Fibroblast of lung (primary cell): ENCODE results near the gene PASD1. TPM values are rescaled to one million over a fixed set of nuclear protein-coding genes. Genes with fewer than 3 reads are reported as not detected.

Source experiments
- DNase-seq, 2 donors: peaks; one replicate each; pipeline versions ENCODE4 v3.0.0 to v3.0.0-alpha.2; 2010; ENCODE audit warnings: low read depth in 2 of 2
- H2AFZ ChIP-seq: 2 replicates; pipeline ENCODE4 v1.5.1; 2012; ENCODE audit warnings: low read length, control low read depth, inconsistent platforms
- H3K27ac ChIP-seq: 2 replicates; pipeline ENCODE4 v1.5.1; 2011; ENCODE audit warnings: low read length, control low read depth; ENCODE audit not compliant: insufficient read depth
- H3K27me3 ChIP-seq: 2 replicates; pipeline ENCODE4 v1.5.1; 2011; ENCODE audit warnings: mild to moderate bottlenecking, low read length; ENCODE audit not compliant: control insufficient read depth, insufficient read depth
- H3K36me3 ChIP-seq: 2 replicates; pipeline ENCODE4 v1.5.1; 2011; ENCODE audit warnings: low read length; ENCODE audit not compliant: control insufficient read depth, insufficient read depth
- H3K4me1 ChIP-seq: 2 replicates; pipeline ENCODE4 v1.5.1; 2011; ENCODE audit warnings: low read length; ENCODE audit not compliant: control insufficient read depth, insufficient read depth; ENCODE audit errors: extremely low read depth
- H3K4me2 ChIP-seq: 2 replicates; pipeline ENCODE4 v1.5.1; 2011; ENCODE audit warnings: low read length, control low read depth; ENCODE audit not compliant: insufficient read depth; ENCODE audit errors: extremely low read depth
- H3K4me3 ChIP-seq, 4 experiments: fragments of 200-600 bp in 1 of 4; sonication (generic) in 1 of 4; replicated peaks in 1 of 4; 2 replicates each; pipeline ENCODE4 v1.5.1; 2011 to 2016; ENCODE audit warnings: low read length in 4 of 4, low read depth in 3 of 4, mild to moderate bottlenecking in 3 of 4, control low read depth in 2 of 4, inconsistent platforms in 1 of 4, mixed read lengths in 1 of 4; ENCODE audit not compliant: insufficient read depth in 1 of 4; ENCODE audit errors: control extremely low read depth in 1 of 4
- H3K79me2 ChIP-seq: 2 replicates; pipeline ENCODE4 v1.5.1; 2012; ENCODE audit warnings: mild to moderate bottlenecking, low read length, inconsistent platforms; ENCODE audit not compliant: control insufficient read depth, insufficient read depth
- H3K9ac ChIP-seq: 2 replicates; pipeline ENCODE4 v1.5.1; 2011; ENCODE audit warnings: mild to moderate bottlenecking, low read length, control low read depth; ENCODE audit not compliant: insufficient read depth
- H3K9me3 ChIP-seq: 2 replicates; pipeline ENCODE4 v1.5.1; 2012; ENCODE audit warnings: low read depth, low read length; ENCODE audit not compliant: control insufficient read depth, insufficient read depth
- H4K20me1 ChIP-seq: 2 replicates; pipeline ENCODE4 v1.5.1; 2011; ENCODE audit warnings: low read length; ENCODE audit not compliant: control insufficient read depth, insufficient read depth; ENCODE audit errors: extremely low read depth
- EZH2 ChIP-seq: IDR thresholded peaks from 2 replicates; pipeline ENCODE4 v1.5.1; 2012; ENCODE audit warnings: low read length, control low read depth, mild to moderate bottlenecking; ENCODE audit errors: missing control alignments
- polyA plus RNA-seq, 2 donors: library from polyadenylated mRNA; depleted of rRNA in 1 of 2; stranded (reverse) in 1 of 2; unstranded in 1 of 2; fragments of >200 nt; gene quantifications; 2 replicates each; pipeline ENCODE4 v1.2.1, GENCODE V29; 2011 to 2012; ENCODE audit warnings: missing spikeins in 1 of 2
- total RNA-seq: library from RNA; depleted of rRNA; stranded (reverse); fragments of >200 nt; gene quantifications from 2 replicates; pipeline ENCODE4 v1.2.1, GENCODE V29; 2014
- TF ChIP-seq, protein P1 (sequence below), 2 donors: IDR thresholded peaks in 1 of 2; conservative IDR thresholded peaks in 1 of 2; 1 replicate in 1 of 2; 2 replicates in 1 of 2; pipeline ENCODE4 v1.5.1; 2011 to 2012; ENCODE audit warnings: low read length in 2 of 2, control low read depth in 1 of 2, inconsistent platforms in 1 of 2, low read depth in 1 of 2, mild to moderate bottlenecking in 1 of 2

PASD1 gene
- total and polyA plus RNA-seq, 2 donors (not counting 1 experiment from before 2014, with no cell fraction given) = not detected

DNA sequence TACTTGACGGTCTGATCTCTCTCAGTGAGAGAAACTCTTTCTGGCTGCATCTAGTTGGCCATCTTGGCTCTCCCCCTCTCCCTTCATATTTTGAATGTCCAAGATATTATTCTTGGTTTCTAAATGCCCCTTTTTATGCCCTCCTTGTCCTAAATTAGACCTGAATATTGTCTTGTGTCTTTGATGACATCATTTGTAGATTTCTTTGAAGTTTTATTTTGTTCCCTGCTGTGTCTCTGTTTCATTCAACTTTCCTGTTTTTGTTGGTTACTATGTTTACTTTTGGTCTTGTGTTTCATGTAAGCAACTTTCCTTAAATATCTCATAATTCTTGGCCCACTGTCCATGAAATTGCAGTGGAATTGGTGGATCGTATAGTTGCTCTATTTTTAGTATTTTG lies 46.1 kb upstream of the PASD1 start:
- no peaks in the 10 kb centered on the region for H4K20me1 ChIP-seq
- DNase-seq = no peak
- no peaks in the 10 kb centered on the region for H3K4me1 ChIP-seq
- H3K4me2 ChIP-seq = no peak overlapping the region
- H3K4me3 ChIP-seq = no peak overlapping the region
- H3K27ac ChIP-seq = no peak overlapping the region
- no peaks in the 10 kb centered on the region for H3K36me3 ChIP-seq
- H3K9ac ChIP-seq = no peak overlapping the region
- TF ChIP-seq EZH2 = no peak
- TF ChIP-seq, protein P1, sequence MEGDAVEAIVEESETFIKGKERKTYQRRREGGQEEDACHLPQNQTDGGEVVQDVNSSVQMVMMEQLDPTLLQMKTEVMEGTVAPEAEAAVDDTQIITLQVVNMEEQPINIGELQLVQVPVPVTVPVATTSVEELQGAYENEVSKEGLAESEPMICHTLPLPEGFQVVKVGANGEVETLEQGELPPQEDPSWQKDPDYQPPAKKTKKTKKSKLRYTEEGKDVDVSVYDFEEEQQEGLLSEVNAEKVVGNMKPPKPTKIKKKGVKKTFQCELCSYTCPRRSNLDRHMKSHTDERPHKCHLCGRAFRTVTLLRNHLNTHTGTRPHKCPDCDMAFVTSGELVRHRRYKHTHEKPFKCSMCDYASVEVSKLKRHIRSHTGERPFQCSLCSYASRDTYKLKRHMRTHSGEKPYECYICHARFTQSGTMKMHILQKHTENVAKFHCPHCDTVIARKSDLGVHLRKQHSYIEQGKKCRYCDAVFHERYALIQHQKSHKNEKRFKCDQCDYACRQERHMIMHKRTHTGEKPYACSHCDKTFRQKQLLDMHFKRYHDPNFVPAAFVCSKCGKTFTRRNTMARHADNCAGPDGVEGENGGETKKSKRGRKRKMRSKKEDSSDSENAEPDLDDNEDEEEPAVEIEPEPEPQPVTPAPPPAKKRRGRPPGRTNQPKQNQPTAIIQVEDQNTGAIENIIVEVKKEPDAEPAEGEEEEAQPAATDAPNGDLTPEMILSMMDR (conservative IDR thresholded peaks at IDR 0.05 in 1 of 2, IDR thresholded peaks at IDR 0.05 in 1 of 2; ENCODE audit: low read depth in 1 of 2, low read length in 2 of 2) = no peak
- H3K79me2 ChIP-seq = no peaks in the 10 kb centered on the region
- H3K9me3 ChIP-seq = no peaks in the 10 kb centered on the region
- H3K27me3 ChIP-seq = no peaks in the 10 kb centered on the region
- no peak overlapping the region for H2AFZ ChIP-seq

- Histone ChIP-seq H3K27ac (no peak overlapping the region), H3K27me3 (no peaks in the 10 kb centered on the region), H3K36me3 (no peaks in the 10 kb centered on the region), H3K9ac (no peak overlapping the region), H3K9me3 (no peaks in the 10 kb centered on the region), H3K79me2 (no peaks in the 10 kb centered on the region), H4K20me1 (no peaks in the 10 kb centered on the region), H3K4me3 (no peak overlapping the region), H3K4me1 (no peaks in the 10 kb centered on the region), H3K4me2 (no peak overlapping the region), H2AFZ (no peak overlapping the region)
- TF ChIP-seq EZH2 = no peak
- TF ChIP-seq, protein P1 (conservative IDR thresholded peaks at IDR 0.05 in 1 of 2, IDR thresholded peaks at IDR 0.05 in 1 of 2; ENCODE audit: low read depth in 1 of 2, low read length in 2 of 2) = no peak
- no peak for DNase-seq
Measured at GRCh38 chrX:151523351-151523750, 40.1 kb upstream of the PASD1 start.

DNA sequence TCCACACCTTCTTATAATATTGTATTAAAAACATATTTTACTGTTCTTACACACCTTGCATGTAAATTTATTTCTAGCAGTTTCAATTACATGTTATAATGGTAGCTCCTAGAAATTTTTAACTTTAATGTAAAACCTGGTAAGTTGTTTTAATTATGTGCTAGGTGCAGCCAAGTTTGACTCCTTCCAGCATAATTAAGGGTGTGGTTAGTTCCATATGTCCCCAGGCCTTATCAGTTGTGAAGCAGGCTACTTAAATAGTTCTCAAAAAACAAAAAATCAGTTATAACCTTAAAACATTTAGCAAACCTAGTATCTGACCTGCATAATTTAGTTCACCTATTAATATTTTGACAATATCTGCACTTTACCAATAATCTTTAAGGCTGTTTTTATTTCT lies 26.9 kb upstream of the PASD1 start:
- Histone ChIP-seq H2AFZ (no peak overlapping the region), H3K4me3 (no peak overlapping the region), H3K27me3 (no peaks in the 10 kb centered on the region), H3K9me3 (no peaks in the 10 kb centered on the region), H3K4me2 (no peak overlapping the region), H3K4me1 (no peaks in the 10 kb centered on the region), H3K36me3 (no peaks in the 10 kb centered on the region), H3K79me2 (no peaks in the 10 kb centered on the region), H3K27ac (no peak overlapping the region), H4K20me1 (no peaks in the 10 kb centered on the region), H3K9ac (no peak overlapping the region)
- DNase-seq = no peak
- no peak for TF ChIP-seq EZH2
- TF ChIP-seq, protein P1 (conservative IDR thresholded peaks at IDR 0.05 in 1 of 2, IDR thresholded peaks at IDR 0.05 in 1 of 2; ENCODE audit: low read depth in 1 of 2, low read length in 2 of 2) = no peak
